H1 (cell line): ENCODE measurements around the gene GABRG3. TPM values are rescaled to one million over a fixed set of nuclear protein-coding genes. Genes with fewer than 3 reads are reported as not detected.

Source experiments
- CTCF ChIA-PET: fragments of 300-600 bp; sonication (Branson Sonifier 250); formaldehyde crosslinking; loops from one replicate; lab custom pipeline; 2021; ENCODE audit not compliant: partially characterized antibody; lab: Charles Lee
- POLR2A ChIA-PET: fragments of 300-600 bp; sonication (Branson Sonifier 250); formaldehyde crosslinking; loops from one replicate; lab custom pipeline; 2021; ENCODE audit warnings: inconsistent platforms; ENCODE audit not compliant: partially characterized antibody; lab: Charles Lee
- DNase-seq, 2 experiments: peaks; one replicate each; pipeline versions ENCODE4 v3.0.0 to v3.0.0-alpha.2; 2010 to 2022; ENCODE audit warnings: low spot score in 2 of 2, low read depth in 1 of 2, mixed read lengths in 1 of 2
- FAIRE-seq: peaks from 2 replicates; lab custom pipeline; 2011; peaks lifted over from hg19 to GRCh38; lab: Jason Lieb, UNC
- H2AFZ ChIP-seq: 2 replicates; pipeline ENCODE4 v1.8.1; 2012; ENCODE audit warnings: low read length, inconsistent platforms
- H2AK5ac ChIP-seq: 2 replicates; pipeline ENCODE4 v1.6.1; 2013; ENCODE audit warnings: low read depth, low read length
- H2BK120ac ChIP-seq: replicated peaks from 2 replicates; pipeline ENCODE3; 2013; ENCODE audit warnings: low read depth, low read length, inconsistent platforms
- H2BK12ac ChIP-seq: 2 replicates; pipeline ENCODE4 v1.6.1; 2013; ENCODE audit warnings: low read depth, low read length
- H2BK15ac ChIP-seq: 2 replicates; pipeline ENCODE4 v1.6.1; 2013; ENCODE audit warnings: low read length
- H2BK20ac ChIP-seq: 2 replicates; pipeline ENCODE4 v1.6.1; 2013; ENCODE audit warnings: low read length
- H2BK5ac ChIP-seq: 2 replicates; pipeline ENCODE4 v1.6.1; 2013; ENCODE audit warnings: low read depth, low read length
- H3K14ac ChIP-seq: 2 replicates; pipeline ENCODE4 v1.6.1; 2013; ENCODE audit warnings: inconsistent platforms; ENCODE audit not compliant: insufficient read length
- H3K18ac ChIP-seq: 2 replicates; pipeline ENCODE4 v1.6.1; 2013; ENCODE audit warnings: low read length; ENCODE audit errors: extremely low read depth
- H3K23ac ChIP-seq: 2 replicates; pipeline ENCODE4 v1.6.1; 2013; ENCODE audit warnings: inconsistent platforms; ENCODE audit not compliant: insufficient read length
- H3K23me2 ChIP-seq: 2 replicates; pipeline ENCODE4 v1.6.1; 2013; ENCODE audit warnings: low read depth, low read length
- H3K27ac ChIP-seq: 2 replicates; pipeline ENCODE4 v1.6.1; 2011; ENCODE audit warnings: low read depth, low read length, inconsistent platforms
- H3K27me3 ChIP-seq, 4 experiments: replicated peaks in 1 of 4; 1 replicate in 1 of 4; 2 replicates in 3 of 4; pipeline versions ENCODE4 v1.6.1 to v1.8.1; 2011 to 2013; ENCODE audit warnings: low read length in 3 of 4, mild to moderate bottlenecking in 3 of 4, inconsistent platforms in 2 of 4, mixed read lengths in 2 of 4, moderate library complexity in 1 of 4; ENCODE audit not compliant: control insufficient read depth in 3 of 4, insufficient read depth in 3 of 4; ENCODE audit errors: extremely low read depth in 1 of 4
- H3K36me3 ChIP-seq, 4 experiments: 2 replicates each; pipeline versions ENCODE4 v1.6.1 to v1.8.1; 2011 to 2013; ENCODE audit warnings: mild to moderate bottlenecking in 4 of 4, low read length in 3 of 4, moderate library complexity in 2 of 4, control low read depth in 1 of 4, inconsistent platforms in 1 of 4; ENCODE audit not compliant: insufficient read depth in 4 of 4, control insufficient read depth in 2 of 4
- H3K4ac ChIP-seq: replicated peaks from 2 replicates; pipeline ENCODE3; 2013; ENCODE audit warnings: low read length, low read depth, mixed read lengths, inconsistent platforms; ENCODE audit not compliant: insufficient read length
- H3K4me1 ChIP-seq, 4 experiments: replicated peaks in 1 of 4; 1 replicate in 1 of 4; 2 replicates in 3 of 4; pipeline versions ENCODE4 v1.6.1 to v1.8.1; 2011 to 2013; ENCODE audit warnings: low read length in 3 of 4, inconsistent platforms in 2 of 4, mixed read lengths in 1 of 4; ENCODE audit not compliant: insufficient read depth in 4 of 4, control insufficient read depth in 3 of 4
- H3K4me2 ChIP-seq, 2 experiments: 2 replicates each; pipeline versions ENCODE4 v1.6.1 to v1.8.1; 2011 to 2013; ENCODE audit warnings: low read depth in 2 of 2, low read length in 2 of 2, control low read depth in 1 of 2, inconsistent platforms in 1 of 2, mild to moderate bottlenecking in 1 of 2; ENCODE audit not compliant: insufficient read depth in 1 of 2
- H3K4me3 ChIP-seq, 4 experiments: fragments of 200-600, 300-600 bp in 1 of 4; sonication (generic), shearing (Covaris generic), sonication (Bioruptor Twin) in 1 of 4; 2 replicates each; pipeline versions ENCODE4 v1.5.1 to v1.8.1; 2011 to 2016; ENCODE audit warnings: low read length in 4 of 4, low read depth in 3 of 4, control low read depth in 2 of 4, inconsistent platforms in 2 of 4, mild to moderate bottlenecking in 2 of 4, mixed read lengths in 1 of 4, moderate library complexity in 1 of 4; ENCODE audit not compliant: insufficient read depth in 2 of 4; ENCODE audit errors: extremely low read depth in 1 of 4
- H3K56ac ChIP-seq: replicated peaks from 2 replicates; pipeline ENCODE3; 2013; ENCODE audit warnings: low read depth, mild to moderate bottlenecking, mixed read lengths, low read length, inconsistent platforms; ENCODE audit not compliant: insufficient read length
- H3K79me1 ChIP-seq: 2 replicates; pipeline ENCODE4 v1.6.1; 2013; ENCODE audit warnings: low read depth, low read length, control low read depth
- H3K79me2 ChIP-seq, 2 experiments: 2 replicates each; pipeline versions ENCODE4 v1.6.1 to v1.8.1; 2012 to 2013; ENCODE audit warnings: low read length in 2 of 2, mild to moderate bottlenecking in 2 of 2, inconsistent platforms in 1 of 2; ENCODE audit not compliant: insufficient read depth in 2 of 2, control insufficient read depth in 1 of 2
- H3K9ac ChIP-seq, 4 experiments: replicated peaks in 1 of 4; 1 replicate in 1 of 4; 2 replicates in 3 of 4; pipeline versions ENCODE4 v1.6.1 to v1.8.1; 2011 to 2013; ENCODE audit warnings: low read depth in 3 of 4, low read length in 3 of 4, control low read depth in 2 of 4, mild to moderate bottlenecking in 2 of 4, moderate library complexity in 2 of 4, inconsistent platforms in 1 of 4; ENCODE audit errors: extremely low read depth in 1 of 4
- H3K9me3 ChIP-seq, 2 experiments: 2 replicates each; pipeline versions ENCODE4 v1.6.1 to v1.8.1; 2012 to 2013; ENCODE audit warnings: mild to moderate bottlenecking in 2 of 2, moderate library complexity in 2 of 2, control low read depth in 1 of 2, inconsistent platforms in 1 of 2, low read depth in 1 of 2, low read length in 1 of 2, mixed read lengths in 1 of 2; ENCODE audit not compliant: insufficient read depth in 2 of 2
- H4K20me1 ChIP-seq, 2 experiments: replicated peaks in 1 of 2; 2 replicates each; pipeline versions ENCODE3 to v1.8.1; 2011 to 2013; ENCODE audit warnings: inconsistent platforms in 2 of 2, low read length in 2 of 2, mild to moderate bottlenecking in 1 of 2; ENCODE audit not compliant: insufficient read depth in 2 of 2, control insufficient read depth in 1 of 2
- H4K5ac ChIP-seq: 2 replicates; pipeline ENCODE4 v1.6.1; 2013; ENCODE audit warnings: low read length, low read depth, mixed read lengths, inconsistent platforms; ENCODE audit not compliant: insufficient read length
- H4K8ac ChIP-seq: 2 replicates; pipeline ENCODE4 v1.8.0; 2013; ENCODE audit warnings: mild to moderate bottlenecking, moderate library complexity, low read length, inconsistent platforms; ENCODE audit not compliant: insufficient read depth; ENCODE audit errors: extremely low read depth
- H4K91ac ChIP-seq: replicated peaks from 2 replicates; pipeline ENCODE3; 2013; ENCODE audit warnings: low read length, mixed read lengths, inconsistent platforms; ENCODE audit not compliant: insufficient read length
- EP300 ChIP-seq, 2 experiments: IDR thresholded peaks; 1 replicate in 1 of 2; 2 replicates in 1 of 2; pipeline ENCODE4 v1.6.1; 2011 to 2012; ENCODE audit warnings: low read depth in 2 of 2, low read length in 2 of 2, mild to moderate bottlenecking in 2 of 2, borderline replicate concordance in 1 of 2, inconsistent platforms in 1 of 2, moderate library complexity in 1 of 2
- HDAC2 ChIP-seq, 2 experiments: fragments of 300-600 bp in 1 of 2; sonication (generic) in 1 of 2; IDR thresholded peaks; 2 replicates each; pipeline ENCODE4 v1.6.1; 2011 to 2012; ENCODE audit warnings: low read depth in 2 of 2, low read length in 2 of 2, mild to moderate bottlenecking in 2 of 2, moderate library complexity in 2 of 2, borderline replicate concordance in 1 of 2, inconsistent platforms in 1 of 2
- NANOG ChIP-seq: IDR thresholded peaks from 2 replicates; pipeline ENCODE4 v1.6.1; 2011; ENCODE audit warnings: low read length, low read depth, mild to moderate bottlenecking, inconsistent platforms; ENCODE audit not compliant: insufficient read depth, poor library complexity, severe bottlenecking
- RXRA ChIP-seq: IDR thresholded peaks from 2 replicates; pipeline ENCODE4 v1.6.1; 2011; ENCODE audit warnings: low read depth, mild to moderate bottlenecking, low read length, moderate library complexity; ENCODE audit not compliant: insufficient read depth
- SIN3A ChIP-seq, 2 experiments: IDR thresholded peaks in 1 of 2; conservative IDR thresholded peaks in 1 of 2; 2 replicates each; pipeline ENCODE4 v1.6.1; 2011 to 2012; ENCODE audit warnings: low read length in 2 of 2, improper control_type of control experiment in 1 of 2, low read depth in 1 of 2, mild to moderate bottlenecking in 1 of 2
- SP1 ChIP-seq: IDR thresholded peaks from 2 replicates; pipeline ENCODE4 v1.6.1; 2011; ENCODE audit warnings: low read depth, low read length
- WGBS, 2 experiments: shearing (Covaris generic) in 1 of 2; methylation state at CpG; one replicate each; pipeline versions ENCODE4 v1.1.6 to v1.1.7; 2013 to 2015; ENCODE audit warnings: low lambda C conversion rate in 2 of 2, mixed read lengths in 2 of 2, inconsistent platforms in 1 of 2, low coverage in 1 of 2, missing lambda C conversion rate in 1 of 2; ENCODE audit not compliant: insufficient replicate concordance in 2 of 2, insufficient coverage in 1 of 2, insufficient read length in 1 of 2; ENCODE audit errors: extremely low coverage in 1 of 2, missing lambda C conversion rate in 1 of 2; 5-methylcytosine and 5-hydroxymethylcytosine counted together
- polyA plus RNA-seq, 7 experiments: library from polyadenylated mRNA; depleted of rRNA in 3 of 7; stranded (reverse) in 5 of 7; unstranded in 2 of 7; fragments of >200 nt in 5 of 7; fragments of 200-250 nt in 2 of 7; gene quantifications; 1 replicate in 5 of 7; 2 replicates in 1 of 7; 4 replicates in 1 of 7; pipeline versions ENCODE4 v1.2.1 to v1.2.3, GENCODE V29; 2011 to 2013; ENCODE audit warnings: missing spikeins in 2 of 7, mixed read lengths in 2 of 7
- total RNA-seq: library from RNA; stranded (reverse); fragmentation: NEBNext Ultra II Directional; extraction: Animal tissue kit (Norgen Biotek cat#: 25700); gene quantifications from 2 replicates; pipeline ENCODE4 v1.2.1, GENCODE V29; 2021

Gene GABRG3
- total and polyA plus RNA-seq, 2 of the 8 experiments (the other 6 are each of a cell fraction or from before 2014, with no cell fraction given) = 0.17 to 0.80 TPM

DNA sequence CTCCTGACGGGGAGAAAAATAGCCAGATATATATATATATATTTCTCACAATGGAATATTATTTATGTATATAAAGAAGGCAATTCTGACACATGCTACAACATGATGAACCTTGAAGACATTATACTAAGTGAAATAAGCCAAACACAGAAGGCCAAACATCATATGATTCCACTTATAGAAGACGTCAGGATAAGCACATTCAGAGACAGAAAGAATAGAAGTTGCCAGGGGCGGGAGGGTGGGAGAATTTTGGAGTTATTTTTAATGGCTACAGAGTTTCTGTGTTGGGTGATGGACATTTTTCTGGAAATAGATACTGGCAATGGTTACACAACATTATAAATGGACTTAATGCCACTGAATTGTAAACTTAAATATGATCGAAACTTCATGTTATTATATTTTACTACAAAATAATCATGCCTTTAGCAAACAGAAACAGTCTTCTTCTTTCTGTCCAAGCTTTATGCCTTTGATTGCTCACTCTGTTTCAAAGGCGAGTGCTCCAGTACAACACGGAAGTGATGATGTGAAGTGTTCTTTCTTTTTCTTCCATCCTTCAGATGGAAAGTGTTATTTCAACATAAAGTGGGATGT lies 614.2 kb downstream of the GABRG3 start:
- Histone ChIP-seq H2AFZ (no peak overlapping the region), H3K4me3 (no peak overlapping the region), H3K14ac (no peak overlapping the region)
- WGBS, 2 experiments = 87% methylated on average over 5 of the region's 6 CpGs; no CpG with 5 or more reads in 1 of the 2 experiments
- no peak for TF ChIP-seq EP300 (IDR thresholded peaks at IDR 0.05; ENCODE audit: borderline replicate concordance in 1 of 2, low read depth in 2 of 2, low read length in 2 of 2)
- TF ChIP-seq HDAC2 (IDR thresholded peaks at IDR 0.05; ENCODE audit: borderline replicate concordance in 1 of 2, low read depth in 2 of 2, low read length in 2 of 2) = no peak
- TF ChIP-seq RXRA = no peak
- TF ChIP-seq SIN3A (conservative IDR thresholded peaks at IDR 0.05 in 1 of 2, IDR thresholded peaks at IDR 0.05 in 1 of 2; ENCODE audit: low read depth in 1 of 2, low read length in 2 of 2) = no peak
- no peak for TF ChIP-seq SP1
- TF ChIP-seq NANOG = no peak
- TF ChIP-seq, all 59 proteins: peak for 0
- ChIA-PET CTCF (no interaction called here), POLR2A (no interaction called here)
- H3K23ac ChIP-seq = no peak overlapping the region
- H2BK12ac ChIP-seq = no peak overlapping the region
- H3K23me2 ChIP-seq = peaks cover 4% of the 10 kb centered on the region; the same call in 1 of the 2 replicates
- H4K91ac ChIP-seq = no peak overlapping the region
- H4K20me1 ChIP-seq = peaks cover 0 to 4% of the 10 kb centered on the region in 2 experiments
- no peak overlapping the region for H2BK20ac ChIP-seq
- H4K5ac ChIP-seq = no peak overlapping the region
- no peak overlapping the region for H4K8ac ChIP-seq
- no peak overlapping the region for H3K4me2 ChIP-seq
- H3K27me3 ChIP-seq = no peaks in the 10 kb centered on the region; a peak in 1 of 7 replicates
- no peak overlapping the region for H2BK15ac ChIP-seq
- no peak overlapping the region for H3K27ac ChIP-seq
- DNase-seq (no peak), FAIRE-seq (no peak)
- H3K9ac ChIP-seq = no peak overlapping the region
- no peak overlapping the region for H3K18ac ChIP-seq
- H3K79me2 ChIP-seq = no peaks in the 10 kb centered on the region
- H3K4ac ChIP-seq = no peak overlapping the region
- no peaks in the 10 kb centered on the region for H3K36me3 ChIP-seq
- H2AK5ac ChIP-seq = no peak overlapping the region
- no peak overlapping the region for H2BK120ac ChIP-seq
- no peak overlapping the region for H3K56ac ChIP-seq
- peaks cover 0 to 2% (median 0%) of the 10 kb centered on the region in 4 experiments; a peak in 1 of 7 replicates for H3K4me1 ChIP-seq
- H3K9me3 ChIP-seq = no peaks in the 10 kb centered on the region
- no peak overlapping the region for H2BK5ac ChIP-seq
- H3K79me1 ChIP-seq = no peaks in the 10 kb centered on the region
